HL-60 (cell line): ENCODE data around the gene RIC8B.

Experiments used
- DNase-seq, 2 experiments: peaks; one replicate each; pipeline ENCODE4 v3.0.0-alpha.2; 2010 to 2020; ENCODE audit warnings: low read depth in 1 of 2, low spot score in 1 of 2
- H3K27ac ChIP-seq: fragments of 250-450 bp; sonication (Bioruptor Pico); replicated peaks from 2 replicates; pipeline ENCODE4 v1.5.1; 2020; ENCODE audit warnings: mild to moderate bottlenecking, moderate library complexity
- H3K27me3 ChIP-seq: fragments of 250-450 bp; sonication (Bioruptor Pico); 2 replicates; pipeline ENCODE4 v1.5.1; 2021; ENCODE audit warnings: mild to moderate bottlenecking, moderate library complexity; ENCODE audit not compliant: insufficient read depth, poor library complexity, severe bottlenecking
- H3K4me3 ChIP-seq: replicated peaks from 2 replicates; pipeline ENCODE4 v1.5.1; 2011; ENCODE audit warnings: mild to moderate bottlenecking, control low read depth, low read length; ENCODE audit not compliant: insufficient read depth
- GABPA ChIP-seq: IDR thresholded peaks from 2 replicates; pipeline ENCODE4 v1.6.1; 2012; ENCODE audit warnings: low read depth
- POLR2AphosphoS5 ChIP-seq: IDR thresholded peaks from 2 replicates; pipeline ENCODE4 v1.6.1; 2012; ENCODE audit warnings: low read depth
- SPI1 ChIP-seq: IDR thresholded peaks from 2 replicates; pipeline ENCODE4 v1.6.1; 2012; ENCODE audit warnings: low read depth, mild to moderate bottlenecking, borderline replicate concordance
- TF ChIP-seq, protein P1 (sequence below): IDR thresholded peaks from one replicate; pipeline ENCODE4 v1.5.1; 2011; ENCODE audit warnings: low read length, control low read depth, inconsistent platforms; ENCODE audit not compliant: insufficient read depth
- TF ChIP-seq, protein P2 (sequence below): IDR thresholded peaks from 2 replicates; pipeline ENCODE4 v1.6.1; 2012; ENCODE audit warnings: low read depth; ENCODE audit not compliant: insufficient replicate concordance

Gene RIC8B

GRCh38 chr12:106783515-106783914 lies 9.0 kb downstream of the RIC8B start:
- DNase-seq = no peak
- Histone ChIP-seq H3K27ac (no peak overlapping the region), H3K27me3 (no peaks in the 10 kb centered on the region), H3K4me3 (no peak overlapping the region)
- TF ChIP-seq, protein P1, sequence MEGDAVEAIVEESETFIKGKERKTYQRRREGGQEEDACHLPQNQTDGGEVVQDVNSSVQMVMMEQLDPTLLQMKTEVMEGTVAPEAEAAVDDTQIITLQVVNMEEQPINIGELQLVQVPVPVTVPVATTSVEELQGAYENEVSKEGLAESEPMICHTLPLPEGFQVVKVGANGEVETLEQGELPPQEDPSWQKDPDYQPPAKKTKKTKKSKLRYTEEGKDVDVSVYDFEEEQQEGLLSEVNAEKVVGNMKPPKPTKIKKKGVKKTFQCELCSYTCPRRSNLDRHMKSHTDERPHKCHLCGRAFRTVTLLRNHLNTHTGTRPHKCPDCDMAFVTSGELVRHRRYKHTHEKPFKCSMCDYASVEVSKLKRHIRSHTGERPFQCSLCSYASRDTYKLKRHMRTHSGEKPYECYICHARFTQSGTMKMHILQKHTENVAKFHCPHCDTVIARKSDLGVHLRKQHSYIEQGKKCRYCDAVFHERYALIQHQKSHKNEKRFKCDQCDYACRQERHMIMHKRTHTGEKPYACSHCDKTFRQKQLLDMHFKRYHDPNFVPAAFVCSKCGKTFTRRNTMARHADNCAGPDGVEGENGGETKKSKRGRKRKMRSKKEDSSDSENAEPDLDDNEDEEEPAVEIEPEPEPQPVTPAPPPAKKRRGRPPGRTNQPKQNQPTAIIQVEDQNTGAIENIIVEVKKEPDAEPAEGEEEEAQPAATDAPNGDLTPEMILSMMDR = no peak
- TF ChIP-seq, protein P2, sequence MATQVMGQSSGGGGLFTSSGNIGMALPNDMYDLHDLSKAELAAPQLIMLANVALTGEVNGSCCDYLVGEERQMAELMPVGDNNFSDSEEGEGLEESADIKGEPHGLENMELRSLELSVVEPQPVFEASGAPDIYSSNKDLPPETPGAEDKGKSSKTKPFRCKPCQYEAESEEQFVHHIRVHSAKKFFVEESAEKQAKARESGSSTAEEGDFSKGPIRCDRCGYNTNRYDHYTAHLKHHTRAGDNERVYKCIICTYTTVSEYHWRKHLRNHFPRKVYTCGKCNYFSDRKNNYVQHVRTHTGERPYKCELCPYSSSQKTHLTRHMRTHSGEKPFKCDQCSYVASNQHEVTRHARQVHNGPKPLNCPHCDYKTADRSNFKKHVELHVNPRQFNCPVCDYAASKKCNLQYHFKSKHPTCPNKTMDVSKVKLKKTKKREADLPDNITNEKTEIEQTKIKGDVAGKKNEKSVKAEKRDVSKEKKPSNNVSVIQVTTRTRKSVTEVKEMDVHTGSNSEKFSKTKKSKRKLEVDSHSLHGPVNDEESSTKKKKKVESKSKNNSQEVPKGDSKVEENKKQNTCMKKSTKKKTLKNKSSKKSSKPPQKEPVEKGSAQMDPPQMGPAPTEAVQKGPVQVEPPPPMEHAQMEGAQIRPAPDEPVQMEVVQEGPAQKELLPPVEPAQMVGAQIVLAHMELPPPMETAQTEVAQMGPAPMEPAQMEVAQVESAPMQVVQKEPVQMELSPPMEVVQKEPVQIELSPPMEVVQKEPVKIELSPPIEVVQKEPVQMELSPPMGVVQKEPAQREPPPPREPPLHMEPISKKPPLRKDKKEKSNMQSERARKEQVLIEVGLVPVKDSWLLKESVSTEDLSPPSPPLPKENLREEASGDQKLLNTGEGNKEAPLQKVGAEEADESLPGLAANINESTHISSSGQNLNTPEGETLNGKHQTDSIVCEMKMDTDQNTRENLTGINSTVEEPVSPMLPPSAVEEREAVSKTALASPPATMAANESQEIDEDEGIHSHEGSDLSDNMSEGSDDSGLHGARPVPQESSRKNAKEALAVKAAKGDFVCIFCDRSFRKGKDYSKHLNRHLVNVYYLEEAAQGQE = no peak
- TF ChIP-seq GABPA = no peak
- TF ChIP-seq POLR2AphosphoS5 = no peak
- TF ChIP-seq SPI1 = no peak

- Histone ChIP-seq H3K4me3 (no peak overlapping the region), H3K27me3 (no peaks in the 10 kb centered on the region), H3K27ac (no peak overlapping the region)
- TF ChIP-seq, protein P2 = no peak
- TF ChIP-seq SPI1 (no peak), GABPA (no peak), POLR2AphosphoS5 (no peak)
- TF ChIP-seq, protein P1 = no peak
- no peak for DNase-seq
Observed at GRCh38 chr12:106790020-106790419, 15.5 kb downstream of the RIC8B start.

- no peak overlapping the region for H3K4me3 ChIP-seq
- DNase-seq = no peak
- TF ChIP-seq SPI1 (no peak), GABPA (no peak), POLR2AphosphoS5 (no peak)
- TF ChIP-seq, protein P1 = no peak
- TF ChIP-seq, protein P2 = no peak
- no peaks in the 10 kb centered on the region for H3K27me3 ChIP-seq
- H3K27ac ChIP-seq = no peak overlapping the region
Observed at GRCh38 chr12:106791531-106791930, 17.0 kb downstream of the RIC8B start.
